Upper lobe of left lung (tissue), 6 donors: ENCODE data around the gene NSUN3. TPM values are rescaled to one million over a fixed set of nuclear protein-coding genes. Genes with fewer than 3 reads are reported as not detected.

ENCODE experiments used
- ATAC-seq, 2 donors: fragments of 200-7000 bp; cut with Tn5 transposase; one replicate each; pipeline ENCODE4 v1.9.1; 2022; ENCODE audit warnings: mild to moderate bottlenecking in 2 of 2, moderate library complexity in 2 of 2; ENCODE audit not compliant: low FRiP score in 2 of 2
- DNase-seq, 2 donors: peaks; one replicate each; pipeline ENCODE4 v3.0.0-alpha.2; 2019 to 2020
- H3K27ac ChIP-seq, 4 donors: fragments of 200-600 bp; sonication (generic); one replicate each; pipeline ENCODE4 v1.5.1; 2016 to 2019
- H3K27me3 ChIP-seq, 4 donors: fragments of 200-600 bp; sonication (generic); one replicate each; pipeline ENCODE4 v1.5.1; 2017 to 2019
- H3K36me3 ChIP-seq, 4 donors: fragments of 200-600 bp; sonication (generic); one replicate each; pipeline ENCODE4 v1.5.1; 2016 to 2019
- H3K4me1 ChIP-seq, 4 donors: fragments of 200-600 bp; sonication (generic); one replicate each; pipeline ENCODE4 v1.5.1; 2018 to 2019
- H3K4me3 ChIP-seq, 4 donors: fragments of 200-600 bp; sonication (generic); one replicate each; pipeline ENCODE4 v1.5.1; 2017 to 2019; ENCODE audit warnings: mild to moderate bottlenecking in 2 of 4, moderate library complexity in 1 of 4
- H3K9me3 ChIP-seq, 4 donors: fragments of 200-600 bp; sonication (generic); one replicate each; pipeline ENCODE4 v1.5.1; 2018 to 2019
- EP300 ChIP-seq, 4 donors: sonication (generic); formaldehyde crosslinking; IDR thresholded peaks; one replicate each; pipeline ENCODE4 v1.5.1; 2017; ENCODE audit warnings: antibody characterized with exemption in 4 of 4, control low read depth in 2 of 4
- POLR2A ChIP-seq, 4 donors: fragments of 450-650 bp; IDR thresholded peaks; one replicate each; pipeline ENCODE4 v1.5.1; 2016 to 2017; ENCODE audit warnings: antibody characterized with exemption in 4 of 4, mild to moderate bottlenecking in 2 of 4
- POLR2AphosphoS5 ChIP-seq, 2 donors: sonication (generic); formaldehyde crosslinking; IDR thresholded peaks; one replicate each; pipeline ENCODE4 v1.5.1; 2017; ENCODE audit warnings: antibody characterized with exemption in 2 of 2
- WGBS, 2 donors: methylation state at CpG; one replicate each; pipeline ENCODE4 v1.1.5; 2017 to 2018; 5-methylcytosine and 5-hydroxymethylcytosine counted together
- total RNA-seq, 6 donors: library from RNA; depleted of rRNA in 4 of 6; stranded (reverse); fragments of >200 nt in 4 of 6; gene quantifications; one replicate each; pipeline versions ENCODE4 v1.1.0 to v1.2.1, GENCODE V29; 2016 to 2021
- TF ChIP-seq, protein P1 (sequence below), 6 experiments: fragments of 450-650 bp in 4 of 6; fragments of 200-600 bp in 2 of 6; sonication (generic) in 2 of 6; IDR thresholded peaks; one replicate each; pipeline ENCODE4 v1.5.1; 2016 to 2019; ENCODE audit warnings: antibody characterized with exemption in 6 of 6
- donor health status: DM: no; HTN: no; CAD: no; lungs with moderate emphysema.
- donor health status: DM: no; HTN: yes; CAD: no; lungs with severe emphysema.

NSUN3 gene
- total RNA-seq, 6 donors from 2014 or later: 5.2 to 24.1 (median 13.9) TPM

DNA sequence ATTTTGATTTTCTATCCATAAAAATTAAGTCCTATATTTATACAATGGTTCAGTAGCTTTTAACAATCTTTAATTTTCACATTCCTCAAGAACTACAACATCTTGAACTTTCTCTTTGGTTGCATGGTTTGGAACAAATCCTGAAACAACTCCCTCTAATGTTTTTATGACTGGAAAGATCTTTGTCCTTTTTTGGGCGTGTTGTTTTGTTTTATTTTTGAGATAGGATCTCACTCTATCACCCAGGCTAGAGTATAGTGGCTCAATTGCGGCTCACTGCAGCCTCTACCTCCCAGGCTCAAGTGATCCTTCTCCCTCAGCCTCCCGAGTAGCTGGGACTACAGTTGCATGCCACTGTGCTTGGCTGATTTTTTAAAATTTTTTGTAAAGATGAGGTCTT, 38.5 kb upstream of the NSUN3 start:
- no peak for ATAC-seq
- no peak for TF ChIP-seq POLR2A (IDR thresholded peaks at IDR 0.05)
- TF ChIP-seq POLR2AphosphoS5 (IDR thresholded peaks at IDR 0.05): no peak
- TF ChIP-seq EP300 (IDR thresholded peaks at IDR 0.05): no peak
- TF ChIP-seq, protein P1, sequence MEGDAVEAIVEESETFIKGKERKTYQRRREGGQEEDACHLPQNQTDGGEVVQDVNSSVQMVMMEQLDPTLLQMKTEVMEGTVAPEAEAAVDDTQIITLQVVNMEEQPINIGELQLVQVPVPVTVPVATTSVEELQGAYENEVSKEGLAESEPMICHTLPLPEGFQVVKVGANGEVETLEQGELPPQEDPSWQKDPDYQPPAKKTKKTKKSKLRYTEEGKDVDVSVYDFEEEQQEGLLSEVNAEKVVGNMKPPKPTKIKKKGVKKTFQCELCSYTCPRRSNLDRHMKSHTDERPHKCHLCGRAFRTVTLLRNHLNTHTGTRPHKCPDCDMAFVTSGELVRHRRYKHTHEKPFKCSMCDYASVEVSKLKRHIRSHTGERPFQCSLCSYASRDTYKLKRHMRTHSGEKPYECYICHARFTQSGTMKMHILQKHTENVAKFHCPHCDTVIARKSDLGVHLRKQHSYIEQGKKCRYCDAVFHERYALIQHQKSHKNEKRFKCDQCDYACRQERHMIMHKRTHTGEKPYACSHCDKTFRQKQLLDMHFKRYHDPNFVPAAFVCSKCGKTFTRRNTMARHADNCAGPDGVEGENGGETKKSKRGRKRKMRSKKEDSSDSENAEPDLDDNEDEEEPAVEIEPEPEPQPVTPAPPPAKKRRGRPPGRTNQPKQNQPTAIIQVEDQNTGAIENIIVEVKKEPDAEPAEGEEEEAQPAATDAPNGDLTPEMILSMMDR (IDR thresholded peaks at IDR 0.05): no peak
- H3K4me1 ChIP-seq: no peaks in the 10 kb centered on the region
- H3K36me3 ChIP-seq: no peaks in the 10 kb centered on the region
- no peaks in the 10 kb centered on the region for H3K27me3 ChIP-seq
- H3K4me3 ChIP-seq: no peak overlapping the region
- DNase-seq: no peak
- no peaks in the 10 kb centered on the region for H3K9me3 ChIP-seq
- no peak overlapping the region for H3K27ac ChIP-seq
- WGBS, 2 donors: 85 to 89% methylated on average over 3 of the region's 3 CpGs

DNA sequence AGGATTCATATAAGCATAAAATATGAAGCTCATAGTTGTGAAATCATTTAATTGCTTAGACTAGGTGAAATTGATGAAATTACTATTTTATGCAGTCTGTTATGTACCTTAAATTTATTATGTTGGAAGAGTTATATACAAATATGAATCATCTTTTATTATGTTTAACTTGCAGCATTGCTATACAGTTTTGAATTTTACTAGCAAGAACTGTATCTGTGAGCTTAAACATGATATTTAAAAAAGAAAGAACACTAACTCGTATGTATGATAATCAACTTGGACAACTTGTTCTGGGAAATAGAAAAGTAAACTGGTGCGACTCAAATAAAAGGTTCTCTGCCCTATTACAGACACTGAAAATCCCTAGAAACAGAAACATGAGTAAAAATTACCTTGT, 36.2 kb upstream of the NSUN3 start:
- WGBS, 2 donors: 48 to 71% methylated on average over 2 of the region's 2 CpGs
- ATAC-seq: no peak

GRCh38 chr3:94028093-94028837, 34.6 kb upstream of the NSUN3 start, which contains the start of gene STX19:
TSS of gene STX19 (minus strand) at chr3:94028597. CDS start at chr3:94015269, 13,328 bp downstream.
- no peak for ATAC-seq
- H3K4me1 ChIP-seq: no peaks in the 10 kb centered on the region
- H3K36me3 ChIP-seq: no peaks in the 10 kb centered on the region
- TF ChIP-seq EP300 (IDR thresholded peaks at IDR 0.05) (peak in 1 of 4 donors; percentile 2), POLR2A (IDR thresholded peaks at IDR 0.05) (peak in 1 of 4 donors; percentile 21)
- TF ChIP-seq, protein P1 (IDR thresholded peaks at IDR 0.05): no peak
- H3K27me3 ChIP-seq: no peaks in the 10 kb centered on the region
- peak within 1 kb of the TSS in 3 of 4 donors; percentile 18 to 42 (median 33) for H3K4me3 ChIP-seq
- H3K27ac ChIP-seq: peak within 1 kb of the TSS; percentile 19 to 67 (median 38)
- WGBS, 2 donors: 58 to 64% methylated on average over 8 of the region's 8 CpGs
- no peaks in the 10 kb centered on the region for H3K9me3 ChIP-seq
- DNase-seq: no peak

More for the DNA sequence above, 36.2 kb upstream of the NSUN3 start:
- no peaks in the 10 kb centered on the region for H3K27me3 ChIP-seq
- H3K36me3 ChIP-seq: no peaks in the 10 kb centered on the region
- peak overlapping the region in 1 of 4 donors; percentile 35 for H3K27ac ChIP-seq
- H3K4me3 ChIP-seq: peak overlapping the region in 3 of 4 donors; percentile 4 to 42 (median 33)
- DNase-seq: no peak
- H3K9me3 ChIP-seq: no peaks in the 10 kb centered on the region
- TF ChIP-seq EP300 (IDR thresholded peaks at IDR 0.05) (no peak), POLR2AphosphoS5 (IDR thresholded peaks at IDR 0.05) (no peak), POLR2A (IDR thresholded peaks at IDR 0.05) (no peak)
- TF ChIP-seq, protein P1 (IDR thresholded peaks at IDR 0.05): no peak
- H3K4me1 ChIP-seq: no peaks in the 10 kb centered on the region

GRCh38 chr3:94036909-94037507, 25.9 kb upstream of the NSUN3 start:
- peak in 1 of 2 donors; percentile 59 for ATAC-seq
- H3K27me3 ChIP-seq: no peaks in the 10 kb centered on the region
- H3K27ac ChIP-seq: no peak overlapping the region

More at GRCh38 chr3:94036909-94037507, 25.9 kb upstream of the NSUN3 start:
- Histone ChIP-seq H3K36me3 (peaks cover 0 to 19% (median 0%) of the 10 kb centered on the region in 4 donors), H3K4me3 (no peak overlapping the region), H3K9me3 (no peaks in the 10 kb centered on the region), H3K4me1 (no peaks in the 10 kb centered on the region)
- TF ChIP-seq POLR2A (IDR thresholded peaks at IDR 0.05): no peak
- TF ChIP-seq, protein P1 (IDR thresholded peaks at IDR 0.05): peak in 5 of 6 experiments; percentile 23 to 51 (median 36)
- 80 to 85% methylated on average over 3 of the region's 3 CpGs for WGBS, 2 donors
- no peak for DNase-seq
